Right renal cortex interstitium (tissue), 3 donors: ENCODE data around the gene KLHL5. TPM values are rescaled to one million over a fixed set of nuclear protein-coding genes. Genes with fewer than 3 reads are reported as not detected.
"Not testable (repeated sequence)": the region's sequence is repeated elsewhere in the genome, so short reads cannot be mapped to it uniquely, and the experiment has no call there.

ENCODE experiments used
- DNase-seq, 3 donors: peaks; one replicate each; pipeline ENCODE4 v3.0.0-alpha.2; 2013; ENCODE audit warnings: low read depth in 3 of 3, low spot score in 2 of 3
- polyA plus RNA-seq, 3 donors: library from polyadenylated mRNA; unstranded; fragments of 120-200 nt; gene quantifications; one replicate each; pipeline ENCODE4 v1.2.1, GENCODE V29; 2013; ENCODE audit not compliant: insufficient read length in 3 of 3

Gene KLHL5
- polyA plus RNA-seq, 3 donors = 44.6 to 49.0 (median 47.2) TPM

GRCh38 chr4:39083164-39083563 lies 21.1 kb downstream of the KLHL5 start:
- DNase-seq = no peak

DNA sequence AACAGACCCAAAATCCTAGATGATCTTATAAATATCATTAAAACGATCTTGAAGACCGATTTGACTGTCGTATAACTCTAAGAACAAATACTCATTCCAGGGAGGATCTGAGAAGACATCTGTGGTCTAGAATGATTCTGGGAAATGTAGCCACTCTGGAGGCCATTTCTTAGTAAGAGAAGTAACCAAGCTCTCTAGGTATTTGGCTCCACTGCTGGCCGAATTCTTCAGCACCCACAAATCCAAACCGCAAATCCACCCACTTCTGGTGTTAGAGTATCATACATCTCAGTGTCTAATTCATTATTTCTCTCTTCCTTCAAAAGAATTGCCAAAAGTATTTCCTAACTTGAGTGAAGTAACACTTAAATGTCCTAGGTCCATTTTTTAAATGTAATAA lies 23.9 kb downstream of the KLHL5 start:
- DNase-seq = no peak

DNA sequence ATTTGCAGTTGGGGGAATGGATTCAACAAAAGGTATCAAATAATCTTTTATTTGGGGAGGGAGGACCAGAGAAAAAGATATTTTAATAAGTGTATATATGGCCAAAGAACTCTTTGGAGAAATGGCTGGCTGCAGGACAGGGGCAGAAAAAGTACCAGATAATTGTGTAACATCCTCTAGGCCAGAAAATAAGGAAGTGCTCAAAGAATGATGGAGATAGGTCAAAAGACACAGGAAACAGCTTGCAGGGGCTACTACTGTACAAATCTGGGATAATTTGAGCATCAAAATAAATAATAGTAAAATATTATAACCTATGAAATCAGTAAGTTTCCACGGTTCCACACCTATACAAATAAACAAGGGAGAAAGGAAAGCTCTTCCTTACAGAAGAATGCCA lies 34.8 kb downstream of the KLHL5 start:
- DNase-seq = no peak

DNA sequence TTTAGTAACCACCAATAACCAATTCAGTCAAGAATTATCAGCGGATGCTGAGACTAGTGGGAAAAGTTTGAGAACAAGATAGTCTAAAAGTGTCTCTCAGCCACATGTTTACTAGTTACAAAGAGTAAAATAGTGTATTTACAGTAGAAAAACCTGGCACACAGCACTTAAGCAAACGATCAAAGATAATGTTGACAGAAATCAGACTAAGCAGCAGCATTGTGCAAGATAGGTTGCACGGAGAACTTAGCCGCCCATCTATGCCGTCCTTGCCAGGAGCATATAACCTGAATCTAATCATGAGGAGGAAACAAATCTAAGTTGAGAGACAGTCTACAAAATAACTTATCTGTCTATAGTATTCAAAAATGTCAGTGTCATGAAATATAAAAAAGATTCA lies 35.3 kb downstream of the KLHL5 start:
- DNase-seq = no peak

GRCh38 chr4:39102297-39102696 lies 40.3 kb downstream of the KLHL5 start:
- no peak for DNase-seq

DNA sequence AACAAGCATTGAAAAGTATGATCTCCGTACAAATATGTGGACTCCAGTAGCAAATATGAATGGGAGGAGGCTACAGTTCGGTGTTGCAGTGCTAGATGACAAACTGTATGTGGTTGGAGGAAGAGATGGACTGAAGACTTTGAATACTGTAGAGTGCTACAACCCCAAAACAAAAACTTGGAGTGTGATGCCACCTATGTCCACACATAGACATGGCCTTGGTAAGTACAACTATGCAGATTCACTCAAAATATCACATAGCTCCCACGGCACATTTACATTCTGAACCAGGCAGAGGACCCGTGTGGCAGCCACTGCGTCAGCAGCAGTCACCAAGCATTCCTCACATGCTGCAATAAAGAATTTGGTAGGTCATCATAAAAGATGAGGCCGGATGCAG lies 41.3 kb downstream of the KLHL5 start:
- DNase-seq = no peak

DNA sequence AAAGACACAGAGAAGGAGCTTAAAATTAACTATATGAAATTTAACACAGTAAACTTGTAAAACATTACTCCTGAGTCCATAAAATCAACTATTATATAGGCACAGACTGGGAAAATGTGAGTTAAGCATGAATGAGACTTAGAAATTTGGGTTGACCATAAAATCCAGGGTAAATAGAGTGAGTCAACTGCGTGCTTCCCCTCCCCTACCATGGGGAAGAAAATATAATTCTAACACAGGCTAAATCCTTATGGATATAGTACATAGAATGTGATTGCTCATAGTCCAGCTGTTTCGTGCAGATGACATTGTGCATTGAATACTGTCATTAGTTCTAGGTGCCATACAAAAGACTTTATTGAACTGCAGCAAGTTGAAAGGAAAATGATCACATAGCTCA lies 42.2 kb downstream of the KLHL5 start:
- DNase-seq = no peak

- no peak for DNase-seq
These were observed 44.0 kb downstream of the KLHL5 start for GRCh38 chr4:39106011-39106410.

DNA sequence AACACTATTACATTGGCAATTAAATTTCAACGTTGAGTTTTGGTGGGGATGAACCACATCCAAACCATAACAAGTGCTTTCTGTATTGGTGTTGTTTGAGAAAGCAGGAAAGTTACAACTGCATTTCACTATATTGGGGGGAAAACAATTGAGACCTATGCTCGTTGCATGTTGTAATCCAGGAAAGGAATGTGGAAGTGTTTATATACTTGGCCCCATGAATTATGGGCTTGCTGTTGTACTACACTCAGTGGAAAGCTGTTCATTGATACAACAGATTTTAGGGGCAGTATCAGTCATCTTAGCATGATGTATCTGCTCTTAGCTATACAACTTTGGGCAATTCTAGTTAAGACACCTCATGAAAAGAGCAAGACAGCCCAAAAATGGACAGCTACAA lies 52.4 kb downstream of the KLHL5 start:
- DNase-seq = no peak

GRCh38 chr4:39118034-39118658 lies 56.1 kb downstream of the KLHL5 start:
- DNase-seq = no peak

- no peak for DNase-seq
These were observed 58.4 kb downstream of the KLHL5 start for GRCh38 chr4:39120418-39120817.

DNA sequence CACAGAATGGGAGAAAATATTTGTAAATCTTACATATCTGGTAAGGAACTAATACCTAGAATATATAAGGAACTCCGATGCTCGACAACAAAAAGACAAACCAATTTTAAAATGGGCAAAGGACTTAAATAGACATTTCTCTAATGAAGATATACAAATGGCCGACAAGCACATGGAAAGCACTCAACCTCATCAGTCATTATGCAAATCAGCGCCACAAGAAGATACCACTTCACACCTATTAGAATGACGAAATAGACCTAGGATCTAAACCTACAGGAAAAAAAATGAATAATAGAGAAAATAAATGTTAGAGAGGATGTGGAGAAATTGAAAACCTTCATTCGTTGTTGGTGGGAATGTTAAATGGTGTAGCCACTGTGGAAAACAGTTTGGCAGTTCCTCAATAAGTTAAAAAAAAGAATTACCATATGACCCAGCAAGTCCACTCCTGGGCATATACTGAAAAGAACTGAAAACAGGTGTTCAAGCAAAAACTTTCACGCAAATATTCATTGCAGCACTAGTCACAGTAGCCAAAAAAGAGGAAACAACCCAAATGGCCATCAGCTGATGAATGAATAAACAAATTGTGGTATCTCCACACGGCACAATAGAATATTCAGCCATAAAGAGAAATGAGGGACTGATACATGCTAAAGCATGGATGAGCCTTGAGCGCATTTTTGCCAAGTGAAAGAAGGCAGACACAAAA lies 63.0 kb downstream of the KLHL5 start:
- DNase-seq = no peak

DNA sequence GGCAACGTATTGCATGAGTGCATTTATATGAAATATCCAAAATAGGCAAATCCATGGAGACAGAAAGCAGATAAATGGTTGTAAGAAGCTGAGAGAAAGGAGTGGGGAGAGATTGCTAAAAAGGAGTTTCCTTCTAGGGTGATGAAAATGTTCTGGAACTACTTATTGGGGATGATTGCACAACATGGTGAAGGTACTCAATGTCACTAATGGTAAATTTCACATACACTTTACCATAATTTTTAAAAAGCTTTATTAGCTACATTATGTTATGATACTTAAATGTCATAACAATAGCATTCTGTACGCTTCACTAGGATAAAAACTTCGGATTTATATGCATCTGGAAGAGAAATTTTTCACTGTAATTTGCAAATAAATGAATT lies 63.6 kb downstream of the KLHL5 start:
- no peak for DNase-seq

GRCh38 chr4:39126256-39127095 lies 64.4 kb downstream of the KLHL5 start:
- no peak for DNase-seq

GRCh38 chr4:39133623-39134022 lies 71.6 kb downstream of the KLHL5 start:
- DNase-seq = no peak

GRCh38 chr4:39134683-39135306 lies 72.8 kb downstream of the KLHL5 start:
- peak in 1 of 3 donors; percentile 3 for DNase-seq

DNA sequence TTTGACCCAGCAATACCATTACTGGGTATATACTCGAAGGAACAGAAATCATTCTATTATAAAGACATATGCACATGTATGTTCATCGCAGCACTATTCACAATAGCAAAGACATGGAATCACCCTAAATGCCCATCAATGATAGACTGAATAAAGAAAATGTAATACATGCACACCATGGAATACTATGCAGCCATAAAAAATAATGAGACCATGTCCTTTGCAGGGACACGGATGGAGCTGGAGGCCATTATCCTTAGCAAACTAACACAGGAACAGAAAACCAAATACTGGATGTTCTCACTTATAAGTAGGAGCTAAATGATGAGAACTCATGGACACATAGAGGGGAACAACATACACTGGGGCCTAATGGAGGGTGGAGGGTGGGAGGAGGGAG lies 76.2 kb downstream of the KLHL5 start:
- DNase-seq = not testable (repeated sequence)

DNA sequence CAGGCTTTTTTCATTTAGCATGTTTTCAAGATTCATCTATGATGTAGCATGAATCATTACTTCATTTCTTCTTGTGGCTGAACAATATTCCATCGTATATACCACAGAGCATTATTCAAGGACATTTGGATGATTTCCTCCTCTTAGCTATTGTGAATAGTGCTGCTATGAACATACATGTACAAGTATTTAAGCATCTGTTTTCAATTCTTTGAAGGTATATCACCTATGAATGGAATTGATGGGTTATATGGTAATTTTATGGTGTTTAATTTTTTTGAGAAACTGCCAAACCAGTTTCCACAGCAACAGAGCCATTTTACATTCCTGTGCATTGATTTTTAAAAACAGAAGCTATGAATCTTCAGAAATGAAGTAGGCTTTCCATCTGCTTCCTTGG lies 84.2 kb downstream of the KLHL5 start:
- no peak for DNase-seq

DNA sequence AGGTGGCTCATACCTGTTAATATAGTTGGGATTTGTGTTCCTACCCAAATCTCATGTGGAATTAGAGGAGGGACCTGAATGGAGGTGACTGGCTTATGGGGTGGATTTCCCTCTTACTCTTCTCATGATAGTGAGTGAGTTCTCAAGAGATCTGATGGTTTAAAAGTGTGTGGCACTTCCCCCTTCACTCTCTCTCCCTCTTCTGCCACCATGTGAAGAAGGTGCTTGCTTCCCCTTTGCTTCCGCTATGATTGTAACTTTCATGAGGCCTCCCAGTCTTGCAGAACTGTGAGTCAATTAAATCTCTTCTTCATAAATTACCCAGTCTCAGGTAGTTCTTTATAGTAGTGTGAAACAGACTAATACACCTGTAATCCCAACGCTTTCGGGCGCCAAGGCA lies 92.0 kb downstream of the KLHL5 start:
- no peak for DNase-seq

DNA sequence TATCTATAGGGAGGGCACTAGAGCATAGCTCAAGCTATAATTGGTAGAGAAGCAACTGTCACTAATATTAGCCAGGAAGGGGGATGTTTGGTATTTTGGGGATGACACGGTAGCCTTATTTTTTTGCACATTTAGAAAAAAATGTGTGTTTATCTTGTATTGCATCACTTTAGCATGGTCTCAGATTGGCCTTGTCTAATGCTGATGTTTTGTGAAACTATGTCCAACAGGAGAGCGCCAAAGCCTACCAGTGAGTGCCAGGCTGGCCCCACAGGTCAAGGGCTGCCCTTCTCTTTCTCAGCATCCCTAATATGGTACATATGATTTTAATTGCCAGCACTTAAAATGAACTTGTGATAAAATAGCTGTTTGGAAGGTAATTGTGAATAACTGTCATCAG lies 95.5 kb downstream of the KLHL5 start:
- DNase-seq = no peak

- DNase-seq = no peak
These were observed 104.1 kb downstream of the KLHL5 start for GRCh38 chr4:39166177-39166576.
